HG02763 (cell line): ENCODE data around the gene IZUMO4.

Experiments
- ATAC-seq: cut with Tn5 transposase; IDR thresholded peaks from one replicate; pipeline ENCODE4 v1.9.1; 2021; ENCODE audit warnings: mild to moderate bottlenecking, moderate library complexity; ENCODE audit not compliant: unreplicated experiment

Gene IZUMO4

DNA sequence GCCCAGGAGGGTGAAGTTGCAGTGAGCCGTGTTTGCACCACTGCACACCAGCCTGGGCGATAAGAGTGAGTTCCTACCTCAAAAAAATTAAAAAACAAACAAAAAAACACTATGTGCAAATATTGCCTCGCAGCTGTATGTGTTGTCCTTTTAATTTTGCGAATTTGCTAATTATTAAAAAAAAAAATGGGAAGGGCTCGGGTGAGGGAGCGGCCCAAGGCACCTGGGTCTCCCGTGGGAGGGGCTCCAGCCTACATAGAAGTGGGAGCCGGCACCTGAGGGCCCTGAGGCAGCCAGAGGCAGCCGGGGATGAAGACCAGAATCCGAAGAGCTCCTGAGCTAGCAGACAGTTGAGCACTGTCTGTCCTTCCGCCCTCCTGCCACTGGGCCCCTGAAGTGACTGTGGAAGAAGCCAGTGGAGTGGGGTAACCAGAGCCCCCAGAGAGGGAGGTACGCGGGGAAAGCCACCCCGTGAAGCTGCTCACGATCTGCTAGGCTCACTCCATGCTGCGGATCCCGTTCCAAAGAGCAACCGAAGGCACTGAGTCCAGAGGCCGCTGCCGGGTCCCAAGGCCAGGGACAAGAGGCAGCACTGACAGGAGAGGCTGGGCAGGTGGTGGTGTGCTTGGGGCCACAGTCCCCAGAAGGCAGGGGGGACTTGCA is 6.5 kb downstream of the IZUMO4 start:
- ATAC-seq = no peak

DNA sequence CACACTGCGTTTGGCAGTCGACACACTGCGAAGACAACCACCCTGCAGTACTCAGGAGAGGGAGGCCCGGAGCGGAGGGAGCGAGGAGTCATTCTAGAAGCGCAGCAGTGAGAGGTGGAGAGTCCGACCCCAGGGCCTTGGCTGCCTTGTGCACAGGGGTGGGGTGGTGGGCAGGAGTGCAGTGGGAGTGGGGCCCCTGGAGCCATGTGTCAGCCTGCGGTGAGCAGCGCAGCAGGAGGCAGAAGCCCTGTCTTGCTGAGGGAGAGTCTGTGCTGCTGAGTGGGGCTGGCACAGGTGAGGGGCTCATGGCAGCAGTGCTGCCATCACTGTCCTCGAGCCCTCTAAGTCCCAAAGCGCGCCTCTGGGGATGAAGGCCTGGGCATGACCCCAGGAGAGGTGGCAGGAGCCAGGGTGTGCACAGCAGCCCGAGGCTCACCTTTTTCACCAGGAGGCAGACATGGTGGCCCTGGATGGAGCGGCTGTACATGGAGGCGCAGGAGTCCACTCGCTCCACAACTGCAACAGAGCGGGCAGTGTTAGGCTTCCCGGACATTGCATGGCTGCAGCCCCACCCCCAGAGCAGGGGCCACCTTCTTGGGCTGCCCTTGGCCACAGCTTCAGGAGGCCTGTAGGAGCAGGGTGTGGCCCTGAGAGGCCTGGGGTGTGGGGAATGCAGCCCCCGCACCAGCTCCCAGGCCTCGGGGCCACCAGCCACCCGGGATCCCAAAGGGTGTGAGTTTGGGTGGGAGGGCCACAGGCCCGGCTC is 11.7 kb downstream of the IZUMO4 start:
- ATAC-seq = no peak

DNA sequence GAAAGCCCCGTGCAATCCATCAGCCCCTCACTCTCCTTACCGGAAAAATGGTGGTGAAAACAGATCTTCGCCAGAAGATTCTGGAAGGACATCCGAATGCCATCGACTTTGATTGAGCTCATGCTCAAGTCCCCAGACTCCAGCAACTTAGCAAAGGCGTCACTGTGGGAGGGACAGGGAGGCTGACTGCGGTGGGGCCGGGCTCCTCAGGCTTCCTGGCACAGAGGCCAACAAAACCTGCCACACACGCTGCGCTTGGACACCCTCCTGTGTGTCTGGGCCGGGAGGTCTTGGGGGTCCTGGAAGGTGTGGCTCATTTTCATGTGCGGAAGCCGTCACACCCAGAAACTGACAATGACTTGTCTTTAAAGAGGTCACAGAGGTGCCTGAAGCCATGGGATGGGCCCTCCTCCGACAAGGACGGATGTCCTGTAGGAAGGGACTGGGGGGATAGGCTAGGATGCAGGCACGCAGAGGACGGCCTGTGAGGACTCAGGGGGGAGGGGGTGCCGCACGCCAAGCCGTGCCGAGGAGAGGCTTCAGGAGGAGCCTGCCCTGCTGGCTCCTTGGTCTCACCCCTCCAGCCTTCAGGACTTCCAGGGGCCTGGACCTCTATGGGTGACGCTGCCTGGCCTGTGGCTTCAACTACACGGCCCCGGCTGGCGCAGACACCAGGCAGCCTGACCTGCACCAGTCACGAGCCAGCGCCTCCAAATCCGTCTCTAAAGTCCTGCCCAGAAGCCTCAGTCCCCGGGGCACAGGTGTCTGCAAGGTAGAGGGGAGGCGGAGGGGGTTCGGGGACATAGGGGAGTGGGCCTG is 12.5 kb downstream of the IZUMO4 start:
- no peak for ATAC-seq

DNA sequence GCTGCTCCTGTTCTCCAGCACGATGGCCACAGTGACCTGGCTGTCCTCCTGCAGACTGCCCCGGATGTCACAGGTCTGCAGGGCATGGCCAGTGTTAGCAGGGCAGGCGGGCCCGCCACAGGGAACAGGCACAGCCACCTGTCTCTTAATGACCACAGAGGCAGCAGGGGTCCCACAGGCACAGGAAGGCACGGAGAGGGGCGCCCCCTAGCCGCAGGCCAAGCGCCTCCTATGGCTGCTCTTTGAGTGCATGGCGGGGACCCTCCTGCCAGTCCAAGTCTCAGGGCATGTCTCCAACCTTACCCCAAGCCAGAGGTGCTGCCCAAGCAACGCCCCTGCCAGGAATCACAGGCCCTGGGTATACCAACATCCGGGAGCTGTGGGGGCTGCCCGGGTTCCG is 14.1 kb downstream of the IZUMO4 start:
- ATAC-seq = no peak

DNA sequence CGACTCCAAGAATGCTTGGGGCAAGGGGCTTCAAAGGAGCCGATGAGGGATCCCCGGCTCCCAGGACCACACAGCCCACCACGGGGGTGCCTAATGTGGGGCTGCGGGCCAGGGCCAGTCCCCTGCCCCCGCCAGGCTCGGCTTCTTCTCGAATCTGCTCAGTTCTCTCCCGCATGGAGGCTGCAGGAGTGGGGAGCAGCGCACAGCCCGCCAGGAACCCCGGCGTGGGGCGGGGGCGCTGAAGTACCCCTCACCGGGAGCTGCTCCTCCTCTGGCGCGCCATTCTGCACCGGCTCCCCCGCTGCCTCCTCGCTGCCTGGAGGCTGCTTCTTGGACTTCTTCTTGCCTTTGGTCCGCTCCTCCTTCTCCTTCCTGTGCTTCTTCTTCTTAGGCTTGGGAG is 14.7 kb downstream of the IZUMO4 start:
- ATAC-seq = no peak

DNA sequence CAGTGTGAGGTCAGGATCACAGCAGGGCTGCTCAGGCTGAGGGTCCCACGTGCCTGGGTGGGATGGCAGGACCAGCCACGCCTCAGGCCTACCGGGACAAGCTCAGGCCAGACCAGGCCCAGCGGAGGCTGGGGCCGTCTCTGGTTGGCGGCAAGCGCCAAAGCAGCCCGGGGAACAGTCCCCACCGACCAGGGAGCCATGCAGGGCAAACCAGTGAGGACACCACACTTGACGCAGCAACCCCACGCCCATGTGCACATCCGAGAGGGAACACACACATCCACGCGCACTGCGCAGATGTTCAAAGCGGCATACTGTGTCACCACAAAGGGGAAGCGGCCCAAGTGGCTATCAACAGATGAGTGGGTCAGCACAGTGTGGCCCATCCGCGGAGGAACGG is 15.2 kb downstream of the IZUMO4 start:
- no peak for ATAC-seq

DNA sequence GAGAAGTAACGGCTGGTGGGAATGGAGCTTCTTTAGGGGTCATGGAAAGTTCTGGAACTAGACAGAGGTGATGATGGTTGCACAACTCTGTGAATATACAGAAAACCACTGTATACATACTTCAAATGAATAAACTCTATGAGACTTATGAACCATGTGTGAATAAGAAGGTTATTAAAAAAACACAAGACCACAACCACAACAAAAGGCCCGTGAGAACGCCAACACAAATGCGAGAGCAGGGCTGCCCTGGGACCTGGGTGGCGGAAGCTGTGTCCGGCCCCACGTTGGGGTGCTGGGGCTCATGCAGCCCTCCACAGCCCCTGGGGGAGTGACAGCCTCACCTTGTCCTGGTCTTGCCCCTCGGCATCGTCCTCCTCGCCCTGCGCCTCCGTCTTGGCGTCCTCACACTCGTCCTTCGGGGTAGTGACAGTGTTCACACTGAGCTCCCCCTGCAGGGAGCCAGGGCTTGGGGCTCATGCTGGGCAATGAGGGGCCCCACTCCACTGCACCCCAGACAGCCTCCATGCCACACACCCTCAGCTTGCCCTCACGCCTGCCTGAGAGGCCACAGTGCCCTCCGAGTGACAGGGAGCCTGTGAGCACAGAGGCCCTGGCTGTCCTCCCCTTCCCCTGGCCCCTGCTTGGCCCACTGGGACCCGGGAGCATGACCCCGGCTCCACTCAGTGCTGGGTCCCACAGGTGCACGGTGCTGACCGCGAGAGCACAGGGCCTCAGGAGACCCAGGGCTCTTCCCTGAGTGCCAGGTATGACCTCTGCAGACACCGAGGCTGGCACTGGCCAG is 16.0 kb downstream of the IZUMO4 start:
- no peak for ATAC-seq

DNA sequence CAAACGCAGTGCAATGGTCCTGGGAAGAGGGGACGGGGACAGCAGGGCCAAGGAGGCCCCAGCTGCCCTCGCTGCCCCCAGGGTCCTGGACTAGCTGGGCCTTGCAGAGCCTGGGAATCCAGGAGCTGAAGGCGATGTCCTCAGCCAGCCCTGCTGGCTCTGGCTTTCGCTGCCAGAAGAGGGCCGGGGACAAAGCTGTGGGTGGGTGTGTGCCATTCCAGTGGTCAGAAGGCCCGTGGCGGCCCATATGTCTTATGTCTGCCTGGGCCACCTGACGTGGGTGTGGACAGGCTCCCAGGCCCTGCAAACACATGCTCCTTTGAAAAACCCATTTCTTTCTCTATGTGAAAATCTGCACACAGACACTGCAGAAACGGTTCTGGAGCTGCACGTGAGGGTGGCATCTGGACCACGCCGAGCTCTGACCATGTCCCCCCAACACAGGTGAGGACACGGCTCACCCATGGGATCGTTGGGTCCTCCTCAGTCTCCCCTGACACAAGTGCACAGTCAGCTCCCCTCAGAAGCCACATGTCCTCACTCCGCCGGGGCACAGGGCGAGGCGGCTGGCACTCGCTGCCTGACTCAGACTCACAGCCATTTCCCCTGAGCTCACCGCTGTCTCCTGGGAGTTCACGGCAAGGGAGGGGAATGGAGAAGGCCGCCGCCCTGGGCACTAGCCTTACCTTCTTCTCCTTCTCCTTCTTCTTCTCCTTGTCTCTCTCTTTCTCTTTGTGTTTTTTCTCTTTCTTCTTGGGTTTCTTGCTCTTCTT is 16.9 kb downstream of the IZUMO4 start:
- ATAC-seq = no peak

DNA sequence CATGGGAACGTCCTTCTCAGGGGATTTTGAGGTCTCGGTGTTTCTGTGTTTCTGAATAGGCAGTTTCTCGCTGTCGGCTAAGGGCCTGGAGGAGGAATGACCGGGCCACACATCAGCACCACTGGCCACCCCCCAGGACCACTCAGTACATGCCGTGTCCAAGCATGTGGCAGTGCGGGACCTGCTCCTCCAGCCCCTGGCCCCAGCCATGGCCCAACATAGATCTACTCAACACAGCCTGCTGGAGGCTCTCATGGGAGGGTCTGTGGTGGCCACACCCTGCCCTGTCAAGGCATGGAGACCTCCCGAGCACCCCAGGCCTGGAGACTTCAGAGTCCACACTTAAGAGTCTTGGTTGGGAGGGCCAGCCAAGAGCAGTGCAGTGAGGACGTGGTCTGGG is 17.5 kb downstream of the IZUMO4 start:
- no peak for ATAC-seq

DNA sequence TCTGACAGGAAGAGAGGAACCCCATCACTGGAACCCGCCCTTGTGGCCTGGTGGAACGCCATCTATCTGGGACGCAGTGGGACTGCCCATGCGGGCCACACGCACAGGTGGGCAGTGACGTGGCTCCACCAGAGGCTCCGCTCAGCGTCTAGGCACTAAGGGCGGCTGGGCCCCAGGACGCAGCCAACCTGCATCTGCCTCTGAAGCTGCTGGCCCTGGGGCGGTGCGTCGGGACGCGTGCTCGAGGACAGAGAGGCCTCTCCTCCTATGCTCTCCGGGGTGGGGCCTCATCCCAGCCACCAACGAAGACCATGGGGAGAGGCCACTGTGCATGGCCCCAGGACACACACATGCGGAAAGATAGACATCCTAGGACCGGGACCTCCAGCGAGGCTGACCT is 18.1 kb downstream of the IZUMO4 start:
- ATAC-seq = no peak

DNA sequence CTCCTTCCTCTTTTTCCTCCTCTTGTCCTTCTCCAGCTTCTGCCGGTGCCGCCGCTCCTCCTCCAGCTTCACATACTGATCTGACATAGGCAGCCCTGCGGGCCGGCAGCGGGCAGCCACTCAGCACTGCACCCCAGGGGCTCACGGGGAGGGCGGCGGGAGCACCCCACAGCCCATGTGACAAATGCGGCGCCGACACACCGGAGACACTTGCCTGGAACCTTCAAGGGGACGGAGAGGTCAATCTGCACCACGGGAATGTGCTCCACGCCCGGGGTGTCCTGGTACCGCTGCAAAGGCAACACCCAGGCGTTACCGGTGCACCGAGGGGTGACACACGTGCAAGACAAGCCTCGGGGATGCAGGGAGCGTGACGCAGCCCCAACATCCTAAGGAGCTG is 18.6 kb downstream of the IZUMO4 start:
- no peak for ATAC-seq

DNA sequence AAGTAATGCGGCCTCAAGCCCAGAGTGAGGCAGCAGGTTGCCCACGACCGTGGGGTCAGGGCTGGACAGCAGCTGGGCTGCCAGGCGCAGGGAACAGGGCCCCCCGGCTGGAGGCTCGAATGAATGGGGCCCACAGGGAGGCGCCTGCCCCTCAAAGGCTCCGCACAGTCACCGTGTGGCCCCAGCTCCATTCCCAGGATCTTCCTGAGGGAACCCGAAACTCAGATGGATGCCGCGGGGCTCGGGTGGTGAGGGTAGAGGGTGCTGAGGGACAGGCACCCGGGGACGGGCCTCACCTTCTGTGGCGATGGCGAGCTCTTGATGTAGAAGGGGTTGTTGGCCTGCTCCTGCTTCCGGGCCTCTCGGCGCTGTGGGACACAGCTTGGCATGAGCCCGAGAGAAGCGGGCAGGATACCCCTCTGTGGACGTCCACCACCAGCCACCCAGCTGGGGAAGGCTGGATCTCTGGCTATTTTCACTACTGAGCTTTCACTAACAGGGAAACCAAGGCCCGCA is 19.3 kb downstream of the IZUMO4 start:
- ATAC-seq = no peak

DNA sequence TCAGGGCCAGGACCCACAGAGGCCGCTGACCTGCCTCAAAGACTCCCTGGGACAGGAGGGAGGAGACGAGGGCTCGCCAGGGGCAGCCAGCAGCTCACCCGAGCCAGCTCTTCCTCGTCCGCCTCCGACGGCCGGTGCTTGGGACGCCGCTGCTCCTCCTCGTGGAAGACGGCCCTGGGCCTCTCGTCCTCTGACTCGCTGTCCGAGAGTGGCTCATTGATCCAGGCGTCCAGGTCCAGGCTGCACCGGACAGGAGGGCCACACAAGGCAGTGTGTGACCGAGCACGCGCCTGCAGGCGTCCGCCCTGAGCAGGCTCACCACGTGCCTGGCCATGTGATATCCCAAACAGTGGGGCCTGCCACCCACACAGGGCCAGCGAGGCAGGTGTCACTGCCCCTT is 19.8 kb downstream of the IZUMO4 start:
- no peak for ATAC-seq

DNA sequence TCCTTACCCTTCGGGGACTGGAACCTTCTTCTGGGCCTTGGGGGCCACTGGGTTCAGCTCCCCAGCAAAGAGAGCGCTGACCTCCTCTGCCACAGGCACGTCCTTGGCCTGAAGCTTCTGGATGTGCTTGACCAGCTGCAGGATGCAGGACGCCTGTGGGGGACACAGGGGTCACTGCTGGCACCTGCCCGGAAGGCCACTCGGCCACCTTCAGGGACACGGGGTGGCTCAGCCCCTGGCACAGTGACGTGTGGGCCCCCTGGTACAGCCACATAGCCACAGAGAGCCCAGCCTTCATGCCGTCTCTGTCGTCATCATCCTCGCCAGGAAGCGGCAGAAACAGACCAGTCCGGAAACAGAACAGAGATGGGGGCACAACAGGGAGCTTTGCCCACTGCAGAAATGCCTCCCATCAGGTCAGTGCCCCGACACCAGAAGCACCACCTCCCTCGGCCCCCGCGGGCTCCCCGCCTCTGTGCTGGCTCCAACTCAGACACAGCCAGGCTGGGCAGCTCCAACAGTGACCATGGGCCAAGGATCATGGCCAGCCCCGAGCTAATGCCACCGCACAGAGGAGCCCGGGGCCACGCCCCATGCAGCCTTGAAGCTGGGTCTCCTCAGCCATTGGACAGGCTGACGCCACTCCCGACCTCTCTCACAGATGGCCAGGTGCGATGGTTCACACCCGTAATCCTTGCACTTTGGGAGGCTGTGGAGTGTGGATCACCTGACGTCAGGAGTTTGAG is 20.7 kb downstream of the IZUMO4 start:
- ATAC-seq = no peak

DNA sequence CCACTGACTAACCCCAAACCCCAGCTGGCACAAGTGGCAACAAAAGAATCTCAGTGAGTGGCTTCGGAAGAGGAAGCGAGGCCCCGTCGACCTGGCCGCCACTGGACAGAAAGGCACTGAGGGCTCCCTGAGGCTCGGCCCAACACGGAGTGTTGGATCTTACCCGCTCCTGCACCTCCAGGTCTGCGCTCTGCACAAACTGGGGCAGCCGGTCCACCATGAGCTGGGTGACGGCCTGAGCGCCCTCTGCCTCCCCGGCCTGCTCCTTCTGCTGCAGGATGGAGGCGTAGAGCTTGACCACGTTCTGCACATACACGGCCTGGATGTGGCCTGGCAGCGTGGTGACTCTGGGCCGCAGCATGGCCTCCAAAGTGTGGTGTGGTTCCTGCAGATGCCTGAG is 21.7 kb downstream of the IZUMO4 start:
- ATAC-seq = no peak

DNA sequence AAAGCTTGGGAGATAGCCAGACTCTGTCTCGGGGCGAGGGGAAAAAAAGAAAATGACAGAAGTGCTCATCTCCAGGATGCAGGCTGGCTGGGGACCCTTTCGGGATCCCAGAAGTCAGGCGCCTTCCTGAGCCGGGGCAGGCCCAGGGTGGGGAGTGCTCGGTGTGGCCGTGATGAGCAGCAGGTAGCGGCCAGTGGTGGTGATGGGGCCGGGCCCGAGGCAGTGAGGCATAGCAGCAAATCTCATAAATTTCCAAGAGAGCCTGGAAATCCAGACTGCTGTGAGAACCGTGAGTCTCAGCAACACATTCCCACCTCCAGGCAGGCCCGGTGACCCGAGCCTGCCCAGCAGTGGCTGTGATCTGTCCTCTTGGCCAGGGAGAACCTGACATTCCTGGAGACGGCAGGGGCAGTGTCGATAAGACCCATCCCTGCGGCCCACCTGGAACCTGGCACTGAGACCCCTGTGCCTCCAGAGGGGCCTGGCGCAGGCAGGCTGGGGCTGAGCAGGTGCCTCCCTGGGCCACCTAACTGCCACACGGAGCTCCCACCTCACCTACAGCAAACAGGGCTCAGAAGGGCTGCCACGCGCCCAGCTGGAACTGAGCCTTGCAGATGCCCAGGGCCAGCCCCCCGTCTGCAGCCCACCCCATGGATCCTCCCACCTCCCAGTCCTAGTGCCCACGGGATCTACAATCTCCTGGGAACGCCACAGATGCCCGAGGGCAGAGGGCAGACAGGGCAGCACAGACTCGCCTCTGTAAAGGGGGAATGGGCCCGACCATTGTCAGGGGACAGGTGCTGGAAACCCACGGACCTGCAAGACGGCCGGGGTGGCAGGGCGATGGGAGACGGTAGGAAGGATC is 23.4 kb downstream of the IZUMO4 start:
- no peak for ATAC-seq

DNA sequence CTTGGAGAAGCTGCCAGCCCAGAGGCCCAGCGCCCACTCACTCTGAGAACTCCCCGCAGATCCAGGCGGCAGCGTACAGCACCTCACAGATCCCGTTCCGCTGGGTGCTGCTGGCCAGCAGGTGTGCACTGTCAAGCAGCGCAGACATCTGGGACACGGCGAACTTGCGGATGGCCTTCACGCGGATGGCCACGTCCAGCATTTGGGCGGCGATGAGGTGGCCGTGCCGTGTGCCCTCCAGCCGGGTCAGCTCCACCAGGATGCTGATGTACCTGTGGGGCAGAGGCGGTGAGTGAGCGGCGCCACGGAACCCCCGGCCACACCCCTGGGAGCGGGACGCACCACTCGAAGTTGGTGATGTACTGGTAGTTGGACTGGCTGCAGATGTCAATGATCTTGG is 24.1 kb downstream of the IZUMO4 start:
- ATAC-seq = no peak

DNA sequence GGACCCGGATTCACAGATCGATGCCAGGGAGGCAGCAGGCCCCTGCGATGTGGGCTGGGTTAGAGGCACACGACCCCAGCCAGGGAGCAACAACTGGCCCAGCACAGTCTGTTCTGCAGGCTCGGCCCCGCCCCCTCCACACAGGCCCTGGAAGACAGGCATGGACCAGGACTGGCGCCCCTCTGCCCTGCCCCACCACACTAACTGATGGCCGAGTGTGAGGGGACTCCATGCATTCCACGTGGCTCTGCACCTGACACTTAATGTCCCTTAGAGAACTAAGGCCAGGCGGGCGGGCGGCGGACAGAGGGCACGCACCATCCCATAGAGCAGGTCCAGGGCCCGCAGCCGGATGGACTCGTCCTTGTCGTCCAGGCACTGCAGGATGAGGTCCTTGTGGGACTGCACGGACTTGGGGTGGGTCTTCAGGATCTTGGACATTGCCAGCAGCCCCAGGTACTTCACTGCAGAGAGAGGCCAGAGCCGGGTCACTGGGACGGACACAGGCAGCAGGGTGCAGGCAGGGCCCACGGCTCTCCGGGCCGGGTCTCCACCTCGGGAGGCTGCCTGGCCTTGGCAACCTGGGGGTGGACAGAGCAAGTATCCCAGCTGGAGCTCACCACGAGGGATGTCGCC is 24.8 kb downstream of the IZUMO4 start:
- ATAC-seq = no peak
